Adrenal gland (tissue), 12 donors: ENCODE measurements around the gene SMARCE1. TPM values are rescaled to one million over a fixed set of nuclear protein-coding genes. Genes with fewer than 3 reads are reported as not detected.

Experiments used
- DNase-seq, 7 donors: peaks; one replicate each; pipeline ENCODE4 v3.0.0-alpha.2; 2019 to 2020
- H3K27ac ChIP-seq, 5 donors: fragments of 200-600 bp; sonication (generic) in 4 of 5; 1 replicate in 3 of 5; 2 replicates in 2 of 5; pipeline versions ENCODE4 v1.5.1 to v1.8.0; 2016 to 2020; ENCODE audit warnings: mild to moderate bottlenecking in 1 of 5
- H3K27me3 ChIP-seq: fragments of 200-600 bp; 2 replicates; pipeline ENCODE4 v1.8.0; 2021
- H3K36me3 ChIP-seq, 2 donors: fragments of 200-600 bp; replicated peaks in 1 of 2; 1 replicate in 1 of 2; 2 replicates in 1 of 2; pipeline versions ENCODE4 v1.5.1 to v1.8.0; 2018 to 2022
- H3K4me1 ChIP-seq, 2 donors: fragments of 200-600 bp; replicated peaks in 1 of 2; 1 replicate in 1 of 2; 2 replicates in 1 of 2; pipeline versions ENCODE4 v1.5.1 to v1.8.0; 2018 to 2021
- H3K4me3 ChIP-seq, 4 donors: fragments of 200-600 bp; sonication (generic) in 3 of 4; one replicate each; pipeline ENCODE4 v1.5.1; 2016 to 2018
- H3K9me3 ChIP-seq, 3 donors: fragments of 200-600 bp; sonication (generic) in 1 of 3; replicated peaks in 1 of 3; 1 replicate in 2 of 3; 2 replicates in 1 of 3; pipeline versions ENCODE4 v1.5.1 to v1.8.0; 2016 to 2021
- CTCF ChIP-seq, 6 experiments: fragments of 450-650 bp in 4 of 6; fragments of 200-600 bp in 2 of 6; sonication (generic) in 1 of 6; IDR thresholded peaks; 1 replicate in 5 of 6; 2 replicates in 1 of 6; pipeline versions ENCODE4 v1.5.1 to v1.8.0; 2016 to 2021; ENCODE audit warnings: antibody characterized with exemption in 6 of 6, mild to moderate bottlenecking in 2 of 6, moderate library complexity in 1 of 6
- POLR2A ChIP-seq, 2 donors: fragments of 450-650 bp; IDR thresholded peaks; one replicate each; pipeline ENCODE4 v1.6.1; 2017; ENCODE audit warnings: antibody characterized with exemption in 2 of 2, mild to moderate bottlenecking in 2 of 2, moderate library complexity in 1 of 2
- WGBS, 4 donors: extraction: QIAGEN DNeasy Blood & Tissue Kit in 2 of 4; methylation state at CpG; one replicate each; pipeline versions ENCODE4 v1.1.5 to v1.1.7; 2013 to 2017; 5-methylcytosine and 5-hydroxymethylcytosine counted together
- intact Hi-C, 2 donors: fragments of 100-400 bp; cut with DNase I; formaldehyde crosslinking; loops; one replicate each; pipeline versions ENCODE4 v1.14.1 to v1.15.0; 2022 to 2023
- polyA plus RNA-seq, 3 donors: library from polyadenylated mRNA; stranded (reverse); fragments of 200-250 nt in 2 of 3; fragments of 350-450 nt in 1 of 3; fragmentation: Illumina TruSeq in 1 of 3; extraction: RNeasy Lipid Tissue Mini Kit (QIAGEN cat#74804) in 1 of 3; gene quantifications; one replicate each; pipeline ENCODE4 v1.2.3, GENCODE V29; 2013 to 2014
- total RNA-seq, 9 donors: library from RNA; depleted of rRNA in 4 of 9; stranded (reverse); fragments of >200 nt in 4 of 9; fragments of 120-200 nt in 1 of 9; fragmentation: NEBNext Ultra II Directional in 1 of 9; extraction: Animal tissue kit (Norgen Biotek cat#: 25700) in 1 of 9; gene quantifications; one replicate each; pipeline versions ENCODE4 v1.1.0 to v1.2.4, GENCODE V29; 2013 to 2023
- donor health status: healthy with polysubstance abuse.
- donor health status: Bipolar disorder and iron deficiency.
- donor health status: DM: yes; HTN: yes; CAD: no.
- donor health status: DM: no; HTN: no; CAD: no.
- donor health status: DM: no; HTN: no; CAD: no.
- donor health status: DM: yes; HTN: yes; CAD: no.

The SMARCE1 gene
- total and polyA plus RNA-seq, 12 donors = 55.5 to 128 (median 77.0) TPM

GRCh38 chr17:40695874-40696472 lies 48.4 kb upstream of the SMARCE1 start:
- Histone ChIP-seq H3K27me3 (peaks cover 10% of the 10 kb centered on the region), H3K9me3 (no peaks in the 10 kb centered on the region), H3K36me3 (no peaks in the 10 kb centered on the region), H3K4me1 (no peaks in the 10 kb centered on the region), H3K4me3 (no peak overlapping the region), H3K27ac (no peak overlapping the region)
- TF ChIP-seq POLR2A (IDR thresholded peaks at IDR 0.05) (no peak), CTCF (IDR thresholded peaks at IDR 0.05) (no peak)
- DNase-seq = no peak
- WGBS, 4 donors = 90 to 92% (median 90%) methylated on average over 6 of the region's 6 CpGs
- intact Hi-C loops = no loop called here

GRCh38 chr17:40694584-40694983 lies 47.0 kb upstream of the SMARCE1 start:
- no peaks in the 10 kb centered on the region for H3K4me1 ChIP-seq
- no peak overlapping the region for H3K4me3 ChIP-seq
- intact Hi-C loops = no loop called here
- H3K27ac ChIP-seq = no peak overlapping the region
- DNase-seq = no peak
- TF ChIP-seq POLR2A (IDR thresholded peaks at IDR 0.05) (no peak), CTCF (IDR thresholded peaks at IDR 0.05) (no peak)
- H3K36me3 ChIP-seq = no peaks in the 10 kb centered on the region
- H3K27me3 ChIP-seq = peaks cover 10% of the 10 kb centered on the region
- H3K9me3 ChIP-seq = no peaks in the 10 kb centered on the region
- 67 to 76% (median 72%) methylated on average over 9 of the region's 9 CpGs for WGBS, 4 donors

GRCh38 chr17:40687106-40687505 lies 39.5 kb upstream of the SMARCE1 start:
- Histone ChIP-seq H3K9me3 (no peaks in the 10 kb centered on the region), H3K4me1 (no peaks in the 10 kb centered on the region), H3K36me3 (no peaks in the 10 kb centered on the region), H3K4me3 (no peak overlapping the region), H3K27me3 (no peaks in the 10 kb centered on the region), H3K27ac (no peak overlapping the region)
- DNase-seq = no peak
- no peak for TF ChIP-seq POLR2A (IDR thresholded peaks at IDR 0.05)
- intact Hi-C loops = no loop called here
- 51 to 64% (median 58%) methylated on average over 5 of the region's 5 CpGs for WGBS, 4 donors

- intact Hi-C loops = no loop called here
- WGBS, 4 donors = 67 to 74% (median 70%) methylated on average over 4 of the region's 4 CpGs
These were observed 38.6 kb upstream of the SMARCE1 start for GRCh38 chr17:40686192-40686591.

More at GRCh38 chr17:40686192-40686591, 38.6 kb upstream of the SMARCE1 start:
- TF ChIP-seq POLR2A (IDR thresholded peaks at IDR 0.05) (no peak), CTCF (IDR thresholded peaks at IDR 0.05) (no peak)
- H3K27ac ChIP-seq = no peak overlapping the region
- H3K36me3 ChIP-seq = no peaks in the 10 kb centered on the region
- H3K4me3 ChIP-seq = no peak overlapping the region
- DNase-seq = no peak
- H3K4me1 ChIP-seq = no peaks in the 10 kb centered on the region
- H3K27me3 ChIP-seq = peaks cover 4% of the 10 kb centered on the region
- H3K9me3 ChIP-seq = no peaks in the 10 kb centered on the region
